ENCODE measurements around the gene APOA5. TPM values are rescaled to one million over a fixed set of nuclear protein-coding genes. Genes with fewer than 3 reads are reported as not detected.

APOA5 gene
- polyA plus RNA-seq (2011; rRNA removed): not detected in 2 replicates
- polyA minus RNA-seq (2011; rRNA and poly(A)+ RNA removed): not detected in 2 replicates

DNA sequence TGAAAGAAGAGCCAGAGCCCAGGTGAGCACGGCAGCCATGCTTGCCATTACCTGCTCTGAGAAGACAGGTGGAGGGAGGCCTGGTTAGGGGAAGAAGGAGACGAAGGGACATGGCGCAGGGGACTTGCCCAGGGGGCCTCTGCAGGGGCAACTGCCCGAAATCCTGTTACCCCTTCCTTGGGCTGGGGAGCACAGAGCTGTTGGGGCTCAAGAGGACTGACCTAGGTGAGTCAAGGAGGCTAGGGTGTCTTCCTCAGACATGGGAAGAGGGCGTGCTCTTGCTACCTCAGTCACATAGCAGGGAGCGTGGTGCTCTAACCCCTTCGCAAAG lies at the start of gene APOA5:
Gene APOA5, minus strand, starts transcription at position 67 of the 331 bp plus-strand sequence. Its CDS starts 19 bp downstream, at position 48.
- H3K4me3 ChIP-seq (ENCODE audit: low read depth, low read length): no peak within 1 kb of the TSS
- no peak for TF ChIP-seq CTCF (IDR thresholded peaks at IDR 0.05; ENCODE audit: low read depth, low read length)
- no peak within 1 kb of the TSS for H3K27ac ChIP-seq (ENCODE audit: low read depth, low read length)
- ChIA-PET CTCF (interaction anchor here (0.6 to 11.0 kb wide), 52 partner anchors 8 to 496 kb away, joined by 3 to 209 read pairs (median 5); partner anchors contain the start of genes APOA1, APOA4, APOC3 and BUD13), POLR2A (interaction anchor here (1.1 kb wide), 1 partner anchor 435 kb away, joined by 3 read pairs; no protein-coding TSS in a partner anchor)
- no peaks in the 10 kb centered on the region for H3K9me3 ChIP-seq (ENCODE audit: control insufficient read depth, insufficient read depth, low read length)
- H3K27me3 ChIP-seq (ENCODE audit: control insufficient read depth, insufficient read depth, low read length): no peaks in the 10 kb centered on the region
- no peak for DNase-seq (ENCODE audit: low read depth, low spot score)

GRCh38 chr11:116840746-116841296 lies 49.1 kb upstream of the APOA5 start:
- Histone ChIP-seq H3K27ac (ENCODE audit: low read depth, low read length) (no peak overlapping the region), H3K27me3 (ENCODE audit: control insufficient read depth, insufficient read depth, low read length) (no peaks in the 10 kb centered on the region), H3K9me3 (ENCODE audit: control insufficient read depth, insufficient read depth, low read length) (no peaks in the 10 kb centered on the region), H3K4me3 (ENCODE audit: low read depth, low read length) (no peak overlapping the region)
- ChIA-PET POLR2A (no interaction called here), CTCF (interaction anchor here (0.9 to 2.6 kb wide), 4 partner anchors 9 to 50 kb away, joined by 3 to 12 read pairs (median 3); partner anchors contain the start of gene APOA5)
- TF ChIP-seq CTCF (IDR thresholded peaks at IDR 0.05; ENCODE audit: low read depth, low read length): no peak
- no peak for DNase-seq (ENCODE audit: low read depth, low spot score)

- H3K4me3 ChIP-seq (ENCODE audit: low read depth, low read length): no peak overlapping the region
- CTCF ChIA-PET: interaction anchor here (0.9 to 2.6 kb wide), 3 partner anchors 13 to 49 kb away, joined by 3 to 12 read pairs (median 3); partner anchors contain the start of gene APOA5
- H3K9me3 ChIP-seq (ENCODE audit: control insufficient read depth, insufficient read depth, low read length): no peaks in the 10 kb centered on the region
- peak; percentile 40 for TF ChIP-seq CTCF (IDR thresholded peaks at IDR 0.05; ENCODE audit: low read depth, low read length)
- POLR2A ChIA-PET: no interaction called here
- DNase-seq (ENCODE audit: low read depth, low spot score): no peak
- no peak overlapping the region for H3K27ac ChIP-seq (ENCODE audit: low read depth, low read length)
- H3K27me3 ChIP-seq (ENCODE audit: control insufficient read depth, insufficient read depth, low read length): no peaks in the 10 kb centered on the region
Measured at GRCh38 chr11:116840224-116840745, 48.6 kb upstream of the APOA5 start.

DNA sequence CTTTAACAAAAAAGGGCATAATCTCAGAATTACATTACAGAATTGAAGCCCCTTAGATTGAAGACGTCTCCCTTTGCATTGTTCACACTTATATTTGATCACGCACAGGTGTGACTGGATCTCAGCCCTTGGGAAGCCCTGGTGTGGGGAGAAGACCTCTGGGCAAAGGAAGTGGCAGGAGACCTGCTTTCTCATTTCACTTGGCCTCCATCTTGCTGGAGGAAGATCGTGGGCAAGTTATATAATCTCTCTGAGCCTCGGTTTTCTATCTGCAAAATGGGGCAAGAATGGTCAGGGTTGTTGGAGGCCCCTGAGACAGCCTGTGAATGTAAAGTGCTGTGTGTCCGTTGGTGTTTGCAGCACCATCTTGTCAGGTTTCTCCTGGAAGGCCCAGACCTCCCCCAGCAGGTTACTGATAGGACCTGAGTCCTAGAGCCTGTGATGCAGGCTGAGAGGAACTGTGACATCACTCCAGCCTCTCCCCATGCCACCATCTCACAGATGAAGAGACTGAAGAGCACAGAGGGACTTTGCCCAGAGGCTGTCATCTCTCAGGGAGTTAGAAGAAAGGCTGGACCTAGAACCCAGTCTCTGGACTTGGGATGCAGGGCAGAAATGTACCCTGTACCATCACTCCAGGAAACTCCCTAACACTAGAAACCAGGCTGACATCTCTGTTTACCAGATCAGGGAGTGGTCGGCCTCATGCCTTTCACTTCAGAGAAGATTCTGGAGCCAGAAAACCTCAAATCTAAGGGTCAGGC lies 46.8 kb upstream of the APOA5 start:
- POLR2A ChIA-PET: no interaction called here
- CTCF ChIA-PET: no interaction called here
- H3K27ac ChIP-seq (ENCODE audit: low read depth, low read length): no peak overlapping the region
- TF ChIP-seq CTCF (IDR thresholded peaks at IDR 0.05; ENCODE audit: low read depth, low read length): no peak
- no peak overlapping the region for H3K4me3 ChIP-seq (ENCODE audit: low read depth, low read length)
- H3K9me3 ChIP-seq (ENCODE audit: control insufficient read depth, insufficient read depth, low read length): no peaks in the 10 kb centered on the region
- H3K27me3 ChIP-seq (ENCODE audit: control insufficient read depth, insufficient read depth, low read length): no peaks in the 10 kb centered on the region
- DNase-seq (ENCODE audit: low read depth, low spot score): no peak

Data from AG04450 (cell line).